OCI-LY7 (cell line): ENCODE data around the gene DDC. TPM values are rescaled to one million over a fixed set of nuclear protein-coding genes. Genes with fewer than 3 reads are reported as not detected.

Experiments
- BruUV-seq: library from RNA; stranded (reverse); fragments of 400-500 nt; replicated peaks from 2 replicates; lab custom pipeline; 2021; lab: Mats Ljungman, UMichigan
- CTCF ChIA-PET: fragments of 300-600 bp; sonication (Branson Sonifier 250); formaldehyde crosslinking; loops from one replicate; lab custom pipeline; 2022; ENCODE audit warnings: antibody characterized with exemption; ENCODE audit not compliant: unreplicated experiment; lab: Charles Lee
- POLR2A ChIA-PET: fragments of 300-600 bp; sonication (Branson Sonifier 250); formaldehyde crosslinking; loops from one replicate; lab custom pipeline; 2022; ENCODE audit warnings: antibody characterized with exemption; lab: Charles Lee
- DNase-seq: peaks from one replicate; pipeline ENCODE4 v3.0.0-alpha.2; 2015; ENCODE audit warnings: low spot score
- H2AFZ ChIP-seq: fragments of 200-600 bp; sonication (generic), shearing (Covaris generic); 2 replicates; pipeline ENCODE4 v1.6.1; 2014; ENCODE audit warnings: mild to moderate bottlenecking, antibody characterized with exemption, low read length, moderate library complexity
- H3K27ac ChIP-seq: fragments of 200-600 bp; sonication (generic); 2 replicates; pipeline ENCODE4 v1.5.1; 2014; ENCODE audit warnings: mixed run types, low read depth, mild to moderate bottlenecking, moderate library complexity, low read length, inconsistent platforms; ENCODE audit not compliant: poor library complexity, severe bottlenecking
- H3K36me3 ChIP-seq: fragments of 200-600 bp; sonication (generic); 2 replicates; pipeline ENCODE4 v1.6.1; 2014; ENCODE audit warnings: mild to moderate bottlenecking, antibody characterized with exemption, low read length, moderate library complexity, mixed read lengths; ENCODE audit not compliant: insufficient read depth
- H3K4me1 ChIP-seq: fragments of 200-600 bp; sonication (generic); 2 replicates; pipeline ENCODE4 v1.5.1; 2014; ENCODE audit warnings: mild to moderate bottlenecking, low read length; ENCODE audit not compliant: insufficient read depth, poor library complexity, severe bottlenecking
- H3K4me2 ChIP-seq: fragments of 200-600 bp; sonication (generic); 2 replicates; pipeline ENCODE4 v1.6.1; 2014; ENCODE audit warnings: mild to moderate bottlenecking, low read length
- H3K4me3 ChIP-seq: fragments of 200-600 bp; sonication (generic); 2 replicates; pipeline ENCODE4 v1.5.1; 2014; ENCODE audit warnings: mild to moderate bottlenecking, low read depth, low read length; ENCODE audit not compliant: poor library complexity, severe bottlenecking
- H3K79me2 ChIP-seq: fragments of 200-600 bp; sonication (generic); 2 replicates; pipeline ENCODE4 v1.6.1; 2016; ENCODE audit warnings: low read depth, mild to moderate bottlenecking, low read length, moderate library complexity, mixed read lengths; ENCODE audit not compliant: insufficient read depth
- H3K9me2 ChIP-seq: fragments of 200-600 bp; sonication (generic); 2 replicates; pipeline ENCODE4 v1.6.1; 2016; ENCODE audit warnings: mild to moderate bottlenecking, low read length, mixed read lengths; ENCODE audit not compliant: insufficient read depth
- H3K9me3 ChIP-seq: fragments of 200-600 bp; sonication (generic); 2 replicates; pipeline ENCODE4 v1.6.1; 2014; ENCODE audit warnings: mild to moderate bottlenecking, mixed run types, low read length, mixed read lengths
- H4K20me1 ChIP-seq: fragments of 200-600 bp; sonication (generic); 2 replicates; pipeline ENCODE4 v1.6.1; 2014; ENCODE audit warnings: mild to moderate bottlenecking, antibody characterized with exemption, low read length, moderate library complexity, mixed read lengths; ENCODE audit not compliant: insufficient read depth
- EZH2phosphoT487 ChIP-seq: fragments of 200-600 bp; sonication (generic); IDR thresholded peaks from 2 replicates; pipeline ENCODE4 v1.6.1; 2018; ENCODE audit warnings: low read depth, borderline replicate concordance, mild to moderate bottlenecking, mixed run types, antibody characterized with exemption, low read length, moderate library complexity, mixed read lengths
- intact Hi-C: fragments of 100-400 bp; cut with micrococcal nuclease; formaldehyde crosslinking; loops from one replicate; pipeline ENCODE4 v1.10.0; 2022; ENCODE audit not compliant: unreplicated experiment
- total RNA-seq, 2 experiments: library from RNA; depleted of rRNA in 1 of 2; stranded (reverse); fragments of >200 nt in 1 of 2; shearing (Covaris generic) in 1 of 2; gene quantifications; 2 replicates each; pipeline ENCODE4 v1.2.3, GENCODE V29; 2014 to 2022
- TF ChIP-seq, protein P1 (sequence below): fragments of 200-600 bp; sonication (generic); conservative IDR thresholded peaks from 2 replicates; pipeline ENCODE4 v1.5.1; 2014; ENCODE audit warnings: mild to moderate bottlenecking, antibody characterized with exemption, low read length, moderate library complexity, mixed read lengths

DDC gene
- total RNA-seq, 2 experiments from 2014 or later: not detected

DNA sequence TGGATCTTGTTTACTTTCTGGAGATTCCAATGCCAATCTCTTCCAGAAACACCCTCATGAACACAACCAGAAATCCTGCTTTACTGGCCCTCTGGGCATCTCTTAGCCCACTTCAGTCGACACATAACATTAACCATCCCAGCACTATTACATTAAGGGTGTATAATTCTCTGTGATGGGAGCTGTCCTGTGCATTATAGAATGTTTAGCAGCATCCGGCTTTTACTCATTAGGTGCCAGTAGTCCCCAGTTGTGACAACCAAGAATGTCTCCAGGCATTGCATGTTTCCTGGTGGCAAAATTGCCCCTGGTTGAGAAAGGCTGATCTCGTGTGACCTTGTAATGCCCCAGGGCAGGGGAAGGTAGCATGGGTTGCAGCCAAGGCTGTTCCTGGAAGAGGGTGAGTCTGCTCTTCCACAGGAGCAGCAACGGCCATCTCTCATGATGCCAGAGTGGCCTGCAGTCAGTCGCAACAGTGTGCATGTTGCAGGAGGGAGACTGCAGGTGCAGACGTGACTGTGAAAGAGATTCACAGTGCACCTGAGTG lies 2.6 kb upstream of the DDC start:
- Histone ChIP-seq H3K79me2 (no peaks in the 10 kb centered on the region), H3K36me3 (no peaks in the 10 kb centered on the region), H3K4me2 (no peak overlapping the region), H4K20me1 (no peaks in the 10 kb centered on the region), H3K27ac (no peak overlapping the region), H2AFZ (no peak overlapping the region), H3K4me1 (no peaks in the 10 kb centered on the region), H3K9me3 (no peaks in the 10 kb centered on the region), H3K9me2 (no peaks in the 10 kb centered on the region), H3K4me3 (no peak overlapping the region)
- POLR2A ChIA-PET: no interaction called here
- intact Hi-C loops: no loop called here
- DNase-seq: no peak
- BruUV-seq: no TSS peak
- TF ChIP-seq EZH2phosphoT487: no peak
- TF ChIP-seq, protein P1, sequence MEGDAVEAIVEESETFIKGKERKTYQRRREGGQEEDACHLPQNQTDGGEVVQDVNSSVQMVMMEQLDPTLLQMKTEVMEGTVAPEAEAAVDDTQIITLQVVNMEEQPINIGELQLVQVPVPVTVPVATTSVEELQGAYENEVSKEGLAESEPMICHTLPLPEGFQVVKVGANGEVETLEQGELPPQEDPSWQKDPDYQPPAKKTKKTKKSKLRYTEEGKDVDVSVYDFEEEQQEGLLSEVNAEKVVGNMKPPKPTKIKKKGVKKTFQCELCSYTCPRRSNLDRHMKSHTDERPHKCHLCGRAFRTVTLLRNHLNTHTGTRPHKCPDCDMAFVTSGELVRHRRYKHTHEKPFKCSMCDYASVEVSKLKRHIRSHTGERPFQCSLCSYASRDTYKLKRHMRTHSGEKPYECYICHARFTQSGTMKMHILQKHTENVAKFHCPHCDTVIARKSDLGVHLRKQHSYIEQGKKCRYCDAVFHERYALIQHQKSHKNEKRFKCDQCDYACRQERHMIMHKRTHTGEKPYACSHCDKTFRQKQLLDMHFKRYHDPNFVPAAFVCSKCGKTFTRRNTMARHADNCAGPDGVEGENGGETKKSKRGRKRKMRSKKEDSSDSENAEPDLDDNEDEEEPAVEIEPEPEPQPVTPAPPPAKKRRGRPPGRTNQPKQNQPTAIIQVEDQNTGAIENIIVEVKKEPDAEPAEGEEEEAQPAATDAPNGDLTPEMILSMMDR: no peak
- CTCF ChIA-PET: no interaction called here

DNA sequence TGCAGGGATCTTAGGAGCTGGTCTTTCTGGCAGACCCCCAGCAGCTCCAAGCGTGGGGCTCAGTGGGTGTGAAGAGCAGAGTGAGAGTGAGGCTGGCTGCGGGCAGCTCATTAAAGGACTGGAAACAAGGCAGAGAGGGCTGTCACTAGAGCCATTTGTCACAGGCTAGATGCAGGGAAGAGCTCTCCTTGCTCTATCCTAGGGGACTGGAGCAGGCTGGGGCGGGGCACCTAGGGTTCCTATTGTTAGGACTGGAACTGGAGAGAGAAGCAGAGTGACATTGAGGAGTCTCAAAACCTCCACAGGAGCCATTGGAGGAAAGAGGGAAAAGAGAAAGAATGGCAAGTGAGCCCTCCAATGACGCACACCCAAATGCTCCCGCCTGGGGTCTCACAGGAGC lies 772 bp upstream of the DDC start:
- H2AFZ ChIP-seq: no peak overlapping the region
- no TSS peak for BruUV-seq
- no peaks in the 10 kb centered on the region for H3K9me2 ChIP-seq
- no peak overlapping the region for H3K4me3 ChIP-seq
- no peak overlapping the region for H3K27ac ChIP-seq
- no peaks in the 10 kb centered on the region for H4K20me1 ChIP-seq
- H3K4me1 ChIP-seq: no peaks in the 10 kb centered on the region
- no peaks in the 10 kb centered on the region for H3K9me3 ChIP-seq
- POLR2A ChIA-PET: no interaction called here
- no peaks in the 10 kb centered on the region for H3K79me2 ChIP-seq
- CTCF ChIA-PET: no interaction called here
- TF ChIP-seq, protein P1: no peak
- no peak for TF ChIP-seq EZH2phosphoT487
- no peak for DNase-seq
- no peak overlapping the region for H3K4me2 ChIP-seq
- intact Hi-C loops: no loop called here
- no peaks in the 10 kb centered on the region for H3K36me3 ChIP-seq

DNA sequence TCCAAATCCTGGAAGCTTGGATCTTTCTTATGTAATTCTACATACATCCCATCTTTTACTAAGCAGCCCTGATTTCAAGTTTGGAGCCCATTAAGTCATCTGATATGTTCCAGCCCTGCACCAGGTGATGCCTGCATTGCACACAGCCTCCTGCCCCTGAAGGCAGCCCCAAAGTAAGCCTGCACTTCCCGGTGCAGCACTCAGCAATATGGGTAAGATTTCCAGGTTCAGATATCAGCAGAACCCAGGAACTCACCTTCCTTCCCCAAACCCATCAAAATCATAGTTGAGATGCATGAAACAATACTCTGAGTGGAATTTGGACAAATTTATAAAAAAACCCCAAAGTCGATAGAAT lies 333 bp upstream of the DDC start:
- intact Hi-C loops: no loop called here
- no peak overlapping the region for H3K4me3 ChIP-seq
- no peaks in the 10 kb centered on the region for H3K9me3 ChIP-seq
- no peak overlapping the region for H3K4me2 ChIP-seq
- no peaks in the 10 kb centered on the region for H3K4me1 ChIP-seq
- H2AFZ ChIP-seq: no peak overlapping the region
- no TSS peak for BruUV-seq
- H3K36me3 ChIP-seq: no peaks in the 10 kb centered on the region
- POLR2A ChIA-PET: no interaction called here
- H3K27ac ChIP-seq: no peak overlapping the region
- H4K20me1 ChIP-seq: no peaks in the 10 kb centered on the region
- TF ChIP-seq, protein P1: no peak
- no peak for TF ChIP-seq EZH2phosphoT487
- H3K79me2 ChIP-seq: no peaks in the 10 kb centered on the region
- no peaks in the 10 kb centered on the region for H3K9me2 ChIP-seq
- DNase-seq: no peak
- CTCF ChIA-PET: no interaction called here
